Mesothelial cell of epicardium (in vitro differentiated cells): ENCODE measurements around the gene DENND5B. TPM values are rescaled to one million over a fixed set of nuclear protein-coding genes. Genes with fewer than 3 reads are reported as not detected.

ENCODE experiments used
- DNase-seq, 2 experiments: peaks; one replicate each; pipeline ENCODE4 v3.0.0; 2021; ENCODE audit warnings: low spot score in 2 of 2; ENCODE audit not compliant: unreplicated experiment in 2 of 2
- H3K27ac Mint-ChIP-seq: 2 replicates; pipeline ENCODE4 v1.8.0; 2021; ENCODE audit warnings: mixed read lengths
- H3K27me3 Mint-ChIP-seq: 2 replicates; pipeline ENCODE4 v1.8.0; 2021; ENCODE audit warnings: low read depth, mixed read lengths
- H3K36me3 Mint-ChIP-seq: 2 replicates; pipeline ENCODE4 v1.8.0; 2021; ENCODE audit warnings: mixed read lengths
- H3K4me1 Mint-ChIP-seq: 2 replicates; pipeline ENCODE4 v1.8.0; 2021; ENCODE audit warnings: mixed read lengths
- H3K4me3 Mint-ChIP-seq: 2 replicates; pipeline ENCODE4 v1.8.0; 2021; ENCODE audit warnings: mild to moderate bottlenecking, moderate library complexity, mixed read lengths
- H3K9me3 Mint-ChIP-seq: 2 replicates; pipeline ENCODE4 v1.8.0; 2021; ENCODE audit warnings: mixed read lengths
- CTCF ChIP-seq: fragments of 200-600 bp; sonication (generic); IDR thresholded peaks from one replicate; pipeline ENCODE4 v1.5.0; 2021; ENCODE audit warnings: antibody characterized with exemption; ENCODE audit not compliant: unreplicated experiment
- total RNA-seq: library from RNA; stranded (reverse); gene quantifications from 3 replicates; pipeline ENCODE4 v1.2.1, GENCODE V29; 2021

The DENND5B gene
- total RNA-seq, 1 donor from 2014 or later = 27.1 TPM

- no peaks in the 10 kb centered on the region for H3K9me3 Mint-ChIP-seq
- no peaks in the 10 kb centered on the region for H3K36me3 Mint-ChIP-seq
- H3K4me3 Mint-ChIP-seq = no peak overlapping the region
- H3K27me3 Mint-ChIP-seq = no peaks in the 10 kb centered on the region
- no peak overlapping the region for H3K27ac Mint-ChIP-seq
- DNase-seq = no peak
- no peaks in the 10 kb centered on the region for H3K4me1 Mint-ChIP-seq
- no peak for TF ChIP-seq CTCF
Measured at GRCh38 chr12:31600252-31600651, 9.3 kb upstream of the DENND5B start.

DNA sequence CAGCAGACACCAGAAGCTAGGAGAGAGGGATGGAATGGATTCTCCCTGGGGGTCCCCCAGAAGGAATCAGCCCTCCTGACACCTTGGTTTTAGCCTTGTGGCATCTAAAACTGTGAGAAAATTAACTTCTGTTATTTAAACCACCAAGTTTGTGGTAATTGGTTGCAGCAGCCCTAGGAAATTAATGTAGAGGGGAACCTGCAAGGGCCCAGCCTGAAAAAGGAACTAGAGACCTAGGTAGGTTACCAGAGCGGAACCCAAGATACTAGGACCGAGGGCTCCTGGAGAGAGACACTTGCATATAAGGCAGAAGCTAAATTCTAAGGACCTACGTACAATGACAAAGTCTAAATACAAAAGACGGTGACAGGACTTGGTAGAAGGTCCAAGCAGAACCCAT, 8.1 kb upstream of the DENND5B start:
- H3K27me3 Mint-ChIP-seq = no peaks in the 10 kb centered on the region
- H3K36me3 Mint-ChIP-seq = no peaks in the 10 kb centered on the region
- no peak overlapping the region for H3K4me3 Mint-ChIP-seq
- no peak for TF ChIP-seq CTCF
- DNase-seq = no peak
- H3K4me1 Mint-ChIP-seq = peaks cover 4% of the 10 kb centered on the region
- H3K9me3 Mint-ChIP-seq = no peaks in the 10 kb centered on the region
- H3K27ac Mint-ChIP-seq = no peak overlapping the region

- no peak for TF ChIP-seq CTCF
- H3K4me1 Mint-ChIP-seq = peaks cover 6% of the 10 kb centered on the region
- H3K9me3 Mint-ChIP-seq = no peaks in the 10 kb centered on the region
- DNase-seq = no peak
- H3K36me3 Mint-ChIP-seq = no peaks in the 10 kb centered on the region
- no peaks in the 10 kb centered on the region for H3K27me3 Mint-ChIP-seq
- H3K4me3 Mint-ChIP-seq = no peak overlapping the region
- no peak overlapping the region for H3K27ac Mint-ChIP-seq
Measured at GRCh38 chr12:31597066-31597465, 6.1 kb upstream of the DENND5B start.

GRCh38 chr12:31594681-31595080, 3.7 kb upstream of the DENND5B start:
- H3K4me3 Mint-ChIP-seq = no peak overlapping the region
- H3K9me3 Mint-ChIP-seq = no peaks in the 10 kb centered on the region
- H3K27me3 Mint-ChIP-seq = no peaks in the 10 kb centered on the region
- no peak for TF ChIP-seq CTCF
- no peak overlapping the region for H3K27ac Mint-ChIP-seq
- peaks cover 13% of the 10 kb centered on the region for H3K4me1 Mint-ChIP-seq
- no peak for DNase-seq
- no peaks in the 10 kb centered on the region for H3K36me3 Mint-ChIP-seq

DNA sequence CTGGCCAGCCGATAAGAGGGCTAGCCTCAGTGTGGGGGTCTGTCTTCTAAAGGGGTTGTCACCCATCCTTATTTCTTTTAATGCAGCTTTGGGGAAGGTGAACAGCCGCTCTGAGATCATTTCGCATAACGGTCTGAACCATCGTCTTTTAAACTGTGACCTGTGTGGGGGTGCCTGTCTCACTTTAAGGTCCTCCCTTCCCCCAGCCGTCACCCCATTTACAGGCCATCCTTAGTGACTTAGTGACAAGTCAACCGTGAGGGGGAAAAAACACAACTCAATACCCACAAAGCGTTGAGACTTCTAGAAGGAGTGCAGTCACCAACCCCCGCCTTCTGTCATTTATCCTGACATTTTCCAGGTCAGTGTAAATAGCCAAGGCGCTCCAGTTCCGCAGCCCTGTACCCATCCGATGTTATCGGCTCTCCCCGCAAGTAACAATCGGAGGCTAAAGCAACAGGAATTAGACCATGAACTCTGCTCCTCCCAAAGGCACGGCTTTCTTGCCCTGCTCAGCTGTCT, 505 bp upstream of the DENND5B start:
- H3K9me3 Mint-ChIP-seq = no peaks in the 10 kb centered on the region

More for the DNA sequence above, 505 bp upstream of the DENND5B start:
- no peaks in the 10 kb centered on the region for H3K36me3 Mint-ChIP-seq
- H3K4me1 Mint-ChIP-seq = peaks cover 36% of the 10 kb centered on the region
- peak overlapping the region; percentile 91 for H3K27ac Mint-ChIP-seq
- no peaks in the 10 kb centered on the region for H3K27me3 Mint-ChIP-seq
- peak overlapping the region; percentile 83 for H3K4me3 Mint-ChIP-seq
- no peak for TF ChIP-seq CTCF
- DNase-seq = no peak
